ENCODE data around the gene TCP10L.

Gene TCP10L

DNA sequence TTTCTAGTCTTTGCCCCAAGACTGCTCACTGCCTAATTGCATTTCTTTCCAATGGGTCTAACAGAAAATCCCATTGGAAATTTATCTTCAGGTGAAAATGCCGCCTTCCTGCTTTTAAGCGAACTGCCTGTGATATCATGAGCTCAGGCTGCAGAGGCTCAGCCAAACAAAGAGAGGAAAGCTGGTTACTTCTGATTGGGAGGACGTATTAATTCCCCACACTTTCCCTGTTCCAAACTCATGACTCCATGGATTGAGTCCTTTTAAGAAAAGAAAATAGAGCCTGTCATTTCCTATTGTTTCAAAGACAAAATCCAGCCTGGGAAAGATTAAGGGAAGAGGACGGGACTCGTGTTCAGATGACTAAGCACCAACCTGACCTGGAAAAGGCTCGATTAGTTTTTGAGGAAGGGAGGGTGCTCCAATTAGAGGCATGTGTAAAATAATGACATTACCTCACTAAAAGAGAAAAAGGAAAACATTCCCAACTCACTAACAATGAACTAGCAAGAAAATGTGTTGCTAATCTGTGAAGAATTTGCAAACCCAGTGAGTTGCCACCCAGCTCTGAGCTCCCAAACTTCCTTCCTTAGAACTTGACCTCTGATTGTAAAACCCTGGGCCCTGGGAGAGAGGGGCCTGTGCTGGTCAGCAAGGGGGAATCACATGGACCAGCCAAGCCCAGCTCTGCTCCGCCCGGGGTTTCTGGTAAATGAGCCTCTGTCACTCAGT, 61.2 kb downstream of the TCP10L start:
- Histone ChIP-seq H3K9me3 (ENCODE audit: control insufficient read depth, insufficient read depth, low read depth, low read length) (no peaks in the 10 kb centered on the region), H3K36me3 (ENCODE audit: control insufficient read depth in 2 of 2, insufficient read depth in 1 of 2, low read length in 2 of 2) (no peaks in the 10 kb centered on the region), H3K4me3 (ENCODE audit: low read depth, low read length) (no peak overlapping the region), H3K4me1 (ENCODE audit: control insufficient read depth, insufficient read depth, low read length) (no peaks in the 10 kb centered on the region), H3K27ac (ENCODE audit: extremely low read depth, low read depth, low read length) (no peak overlapping the region)
- ChIA-PET POLR2A (no interaction called here), CTCF (interaction anchor here (0.6 to 1.1 kb wide), 3 partner anchors 34 to 77 kb away, joined by 3 to 5 read pairs (median 4); no protein-coding TSS in a partner anchor)
- TF ChIP-seq KLF7 (tag by site-specific recombination; IDR thresholded peaks at IDR 0.05; ENCODE audit: borderline replicate concordance) (no peak), ZBTB17 (tag by site-specific recombination; IDR thresholded peaks at IDR 0.05) (0 out of 2 replicates have a peak, but pooled peaks have one; percentile 16)
- TF ChIP-seq, protein P1, sequence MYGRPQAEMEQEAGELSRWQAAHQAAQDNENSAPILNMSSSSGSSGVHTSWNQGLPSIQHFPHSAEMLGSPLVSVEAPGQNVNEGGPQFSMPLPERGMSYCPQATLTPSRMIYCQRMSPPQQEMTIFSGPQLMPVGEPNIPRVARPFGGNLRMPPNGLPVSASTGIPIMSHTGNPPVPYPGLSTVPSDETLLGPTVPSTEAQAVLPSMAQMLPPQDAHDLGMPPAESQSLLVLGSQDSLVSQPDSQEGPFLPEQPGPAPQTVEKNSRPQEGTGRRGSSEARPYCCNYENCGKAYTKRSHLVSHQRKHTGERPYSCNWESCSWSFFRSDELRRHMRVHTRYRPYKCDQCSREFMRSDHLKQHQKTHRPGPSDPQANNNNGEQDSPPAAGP (tag by site-specific recombination; IDR thresholded peaks at IDR 0.05) = 0 out of 2 replicates have a peak, but pooled peaks have one; percentile 24
- TF ChIP-seq, protein P2, sequence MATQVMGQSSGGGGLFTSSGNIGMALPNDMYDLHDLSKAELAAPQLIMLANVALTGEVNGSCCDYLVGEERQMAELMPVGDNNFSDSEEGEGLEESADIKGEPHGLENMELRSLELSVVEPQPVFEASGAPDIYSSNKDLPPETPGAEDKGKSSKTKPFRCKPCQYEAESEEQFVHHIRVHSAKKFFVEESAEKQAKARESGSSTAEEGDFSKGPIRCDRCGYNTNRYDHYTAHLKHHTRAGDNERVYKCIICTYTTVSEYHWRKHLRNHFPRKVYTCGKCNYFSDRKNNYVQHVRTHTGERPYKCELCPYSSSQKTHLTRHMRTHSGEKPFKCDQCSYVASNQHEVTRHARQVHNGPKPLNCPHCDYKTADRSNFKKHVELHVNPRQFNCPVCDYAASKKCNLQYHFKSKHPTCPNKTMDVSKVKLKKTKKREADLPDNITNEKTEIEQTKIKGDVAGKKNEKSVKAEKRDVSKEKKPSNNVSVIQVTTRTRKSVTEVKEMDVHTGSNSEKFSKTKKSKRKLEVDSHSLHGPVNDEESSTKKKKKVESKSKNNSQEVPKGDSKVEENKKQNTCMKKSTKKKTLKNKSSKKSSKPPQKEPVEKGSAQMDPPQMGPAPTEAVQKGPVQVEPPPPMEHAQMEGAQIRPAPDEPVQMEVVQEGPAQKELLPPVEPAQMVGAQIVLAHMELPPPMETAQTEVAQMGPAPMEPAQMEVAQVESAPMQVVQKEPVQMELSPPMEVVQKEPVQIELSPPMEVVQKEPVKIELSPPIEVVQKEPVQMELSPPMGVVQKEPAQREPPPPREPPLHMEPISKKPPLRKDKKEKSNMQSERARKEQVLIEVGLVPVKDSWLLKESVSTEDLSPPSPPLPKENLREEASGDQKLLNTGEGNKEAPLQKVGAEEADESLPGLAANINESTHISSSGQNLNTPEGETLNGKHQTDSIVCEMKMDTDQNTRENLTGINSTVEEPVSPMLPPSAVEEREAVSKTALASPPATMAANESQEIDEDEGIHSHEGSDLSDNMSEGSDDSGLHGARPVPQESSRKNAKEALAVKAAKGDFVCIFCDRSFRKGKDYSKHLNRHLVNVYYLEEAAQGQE (tag by site-specific recombination; IDR thresholded peaks at IDR 0.05) = no peak
